PFSK-1 (cell line): ENCODE data around the gene MATN4.

Source experiments
- POLR2AphosphoS5 ChIP-seq: IDR thresholded peaks from 2 replicates; pipeline ENCODE4 v1.6.1; 2012; ENCODE audit warnings: low read depth, mild to moderate bottlenecking, control low read depth, low read length, moderate library complexity
- SIN3A ChIP-seq: IDR thresholded peaks from 2 replicates; pipeline ENCODE4 v1.6.1; 2012; ENCODE audit warnings: mild to moderate bottlenecking, low read length, moderate library complexity, borderline replicate concordance; ENCODE audit not compliant: insufficient read depth
- TAF1 ChIP-seq: IDR thresholded peaks from 2 replicates; pipeline ENCODE4 v1.6.1; 2012; ENCODE audit warnings: low read length, control low read depth, borderline replicate concordance; ENCODE audit not compliant: insufficient read depth
- TF ChIP-seq, protein P1 (sequence below), 2 experiments: IDR thresholded peaks; 2 replicates each; pipeline versions ENCODE4 v1.6.1 to v1.8.0; 2011 to 2012; ENCODE audit warnings: low read depth in 2 of 2, low read length in 2 of 2, control low read depth in 1 of 2, inconsistent platforms in 1 of 2, mild to moderate bottlenecking in 1 of 2, moderate library complexity in 1 of 2; ENCODE audit not compliant: insufficient read depth in 1 of 2

GRCh38 chr20:45292343-45292742 lies 15.8 kb downstream of the MATN4 start:
- TF ChIP-seq, protein P1, sequence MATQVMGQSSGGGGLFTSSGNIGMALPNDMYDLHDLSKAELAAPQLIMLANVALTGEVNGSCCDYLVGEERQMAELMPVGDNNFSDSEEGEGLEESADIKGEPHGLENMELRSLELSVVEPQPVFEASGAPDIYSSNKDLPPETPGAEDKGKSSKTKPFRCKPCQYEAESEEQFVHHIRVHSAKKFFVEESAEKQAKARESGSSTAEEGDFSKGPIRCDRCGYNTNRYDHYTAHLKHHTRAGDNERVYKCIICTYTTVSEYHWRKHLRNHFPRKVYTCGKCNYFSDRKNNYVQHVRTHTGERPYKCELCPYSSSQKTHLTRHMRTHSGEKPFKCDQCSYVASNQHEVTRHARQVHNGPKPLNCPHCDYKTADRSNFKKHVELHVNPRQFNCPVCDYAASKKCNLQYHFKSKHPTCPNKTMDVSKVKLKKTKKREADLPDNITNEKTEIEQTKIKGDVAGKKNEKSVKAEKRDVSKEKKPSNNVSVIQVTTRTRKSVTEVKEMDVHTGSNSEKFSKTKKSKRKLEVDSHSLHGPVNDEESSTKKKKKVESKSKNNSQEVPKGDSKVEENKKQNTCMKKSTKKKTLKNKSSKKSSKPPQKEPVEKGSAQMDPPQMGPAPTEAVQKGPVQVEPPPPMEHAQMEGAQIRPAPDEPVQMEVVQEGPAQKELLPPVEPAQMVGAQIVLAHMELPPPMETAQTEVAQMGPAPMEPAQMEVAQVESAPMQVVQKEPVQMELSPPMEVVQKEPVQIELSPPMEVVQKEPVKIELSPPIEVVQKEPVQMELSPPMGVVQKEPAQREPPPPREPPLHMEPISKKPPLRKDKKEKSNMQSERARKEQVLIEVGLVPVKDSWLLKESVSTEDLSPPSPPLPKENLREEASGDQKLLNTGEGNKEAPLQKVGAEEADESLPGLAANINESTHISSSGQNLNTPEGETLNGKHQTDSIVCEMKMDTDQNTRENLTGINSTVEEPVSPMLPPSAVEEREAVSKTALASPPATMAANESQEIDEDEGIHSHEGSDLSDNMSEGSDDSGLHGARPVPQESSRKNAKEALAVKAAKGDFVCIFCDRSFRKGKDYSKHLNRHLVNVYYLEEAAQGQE (IDR thresholded peaks at IDR 0.05; ENCODE audit: insufficient read depth in 1 of 2, low read depth in 2 of 2, low read length in 2 of 2): no peak
- TF ChIP-seq TAF1 (no peak), POLR2AphosphoS5 (no peak), SIN3A (no peak)
